Mucosa of rectum (tissue), 2 donors: Measurements from ENCODE around the gene NRXN2.

Source experiments
- H3K27ac ChIP-seq, 2 donors: one replicate each; pipeline ENCODE4 v1.7.0; 2013; ENCODE audit warnings: inconsistent platforms in 2 of 2, low read depth in 2 of 2, low read length in 2 of 2
- H3K27me3 ChIP-seq, 2 donors: one replicate each; pipeline ENCODE4 v1.7.0; 2013; ENCODE audit warnings: low read length in 2 of 2; ENCODE audit not compliant: control insufficient read depth in 2 of 2, insufficient read depth in 2 of 2
- H3K36me3 ChIP-seq, 2 donors: one replicate each; pipeline ENCODE4 v1.7.0; 2013; ENCODE audit warnings: low read length in 2 of 2; ENCODE audit not compliant: control insufficient read depth in 2 of 2, insufficient read depth in 2 of 2
- H3K4me1 ChIP-seq, 2 donors: one replicate each; pipeline ENCODE4 v1.7.0; 2013; ENCODE audit warnings: low read length in 2 of 2, mild to moderate bottlenecking in 1 of 2; ENCODE audit not compliant: control insufficient read depth in 2 of 2, insufficient read depth in 2 of 2
- H3K4me3 ChIP-seq, 2 donors: one replicate each; pipeline ENCODE4 v1.7.0; 2013; ENCODE audit warnings: low read length in 2 of 2
- H3K9ac ChIP-seq, 2 donors: one replicate each; pipeline ENCODE4 v1.7.0; 2013; ENCODE audit warnings: low read length in 2 of 2, low read depth in 1 of 2, mild to moderate bottlenecking in 1 of 2
- H3K9me3 ChIP-seq, 2 donors: one replicate each; pipeline ENCODE4 v1.7.0; 2013; ENCODE audit warnings: low read length in 2 of 2; ENCODE audit not compliant: control insufficient read depth in 2 of 2
- donor health status: healthy.
- donor health status: Normal muscosa, but diverticular disease.

NRXN2 gene

GRCh38 chr11:64752175-64752970, 29.4 kb upstream of the NRXN2 start:
- H3K4me3 ChIP-seq = no peak overlapping the region
- no peaks in the 10 kb centered on the region for H3K36me3 ChIP-seq
- no peaks in the 10 kb centered on the region for H3K9me3 ChIP-seq
- H3K9ac ChIP-seq = no peak overlapping the region
- no peak overlapping the region for H3K27ac ChIP-seq
- H3K4me1 ChIP-seq = no peaks in the 10 kb centered on the region
- H3K27me3 ChIP-seq = no peaks in the 10 kb centered on the region

GRCh38 chr11:64751580-64751979, 28.6 kb upstream of the NRXN2 start:
- Histone ChIP-seq H3K27ac (no peak overlapping the region), H3K4me1 (no peaks in the 10 kb centered on the region), H3K4me3 (no peak overlapping the region), H3K9me3 (no peaks in the 10 kb centered on the region), H3K27me3 (no peaks in the 10 kb centered on the region), H3K36me3 (no peaks in the 10 kb centered on the region), H3K9ac (no peak overlapping the region)

GRCh38 chr11:64751136-64751535, 28.1 kb upstream of the NRXN2 start:
- Histone ChIP-seq H3K4me1 (no peaks in the 10 kb centered on the region), H3K9me3 (no peaks in the 10 kb centered on the region), H3K36me3 (no peaks in the 10 kb centered on the region), H3K4me3 (no peak overlapping the region), H3K9ac (no peak overlapping the region), H3K27me3 (no peaks in the 10 kb centered on the region), H3K27ac (no peak overlapping the region)

GRCh38 chr11:64750361-64751054, 27.5 kb upstream of the NRXN2 start:
- H3K9ac ChIP-seq = no peak overlapping the region
- peaks cover 0 to 4% of the 10 kb centered on the region in 2 donors for H3K27me3 ChIP-seq
- no peak overlapping the region for H3K27ac ChIP-seq
- no peak overlapping the region for H3K4me3 ChIP-seq
- no peaks in the 10 kb centered on the region for H3K4me1 ChIP-seq
- no peaks in the 10 kb centered on the region for H3K9me3 ChIP-seq
- H3K36me3 ChIP-seq = no peaks in the 10 kb centered on the region

DNA sequence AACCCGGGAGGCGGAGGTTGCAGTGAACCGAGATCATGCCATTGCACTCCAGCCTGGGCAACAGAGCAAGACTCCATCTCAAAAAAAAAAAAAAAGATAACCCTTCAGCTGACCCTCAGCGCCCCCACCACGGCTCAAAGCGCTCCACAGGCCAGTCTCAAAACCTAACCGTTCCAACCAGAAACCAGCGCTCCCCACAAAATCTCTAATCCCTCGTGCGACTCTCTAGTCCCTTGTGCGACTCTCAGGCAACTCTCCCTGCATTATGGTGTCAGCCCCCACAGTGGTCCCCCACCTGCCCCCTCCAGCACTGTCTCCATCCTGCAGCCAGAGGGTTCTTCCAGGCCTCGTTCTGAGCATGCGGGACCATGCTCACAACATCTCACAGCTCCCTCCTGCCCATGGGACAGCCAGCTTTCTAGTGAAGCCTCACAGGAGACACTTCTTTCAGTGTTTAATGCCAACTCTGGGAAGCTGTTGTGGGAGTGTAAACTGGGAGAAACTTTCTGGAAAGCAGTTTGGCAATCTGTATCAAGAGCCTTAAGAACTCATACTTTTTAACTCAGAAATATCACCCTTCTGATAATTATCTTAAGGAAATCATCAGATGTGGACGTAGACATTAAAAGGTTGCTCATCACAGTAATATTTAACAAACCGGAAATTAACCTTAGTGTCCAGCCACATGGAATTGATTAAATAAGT, 25.1 kb upstream of the NRXN2 start:
- Histone ChIP-seq H3K27ac (no peak overlapping the region), H3K27me3 (peaks cover 6 to 21% of the 10 kb centered on the region in 2 donors), H3K4me3 (no peak overlapping the region), H3K4me1 (peaks cover 9 to 12% of the 10 kb centered on the region in 2 donors), H3K9me3 (no peaks in the 10 kb centered on the region), H3K9ac (no peak overlapping the region), H3K36me3 (no peaks in the 10 kb centered on the region)

DNA sequence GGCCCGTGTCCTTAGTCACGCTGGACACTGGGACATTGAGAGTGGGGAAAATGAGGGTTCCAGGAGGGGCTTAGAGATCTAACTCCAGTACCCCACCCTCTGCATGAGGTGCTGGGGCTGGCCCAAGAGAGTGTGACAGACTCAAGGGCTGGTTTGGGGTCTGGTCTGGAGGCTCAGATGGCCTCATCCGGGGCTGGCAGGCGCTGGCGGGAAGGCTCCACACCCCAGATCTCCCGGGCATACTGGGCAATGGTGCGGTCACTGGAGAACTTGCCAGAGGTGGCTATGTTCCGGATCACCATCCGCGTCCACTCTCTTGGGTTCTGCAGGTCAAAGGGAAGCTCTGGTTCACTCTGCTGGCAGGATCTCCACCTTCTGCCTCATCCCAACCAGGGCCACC, 23.5 kb upstream of the NRXN2 start:
- Histone ChIP-seq H3K4me1 (peaks cover 16 to 21% of the 10 kb centered on the region in 2 donors), H3K9me3 (no peaks in the 10 kb centered on the region), H3K27ac (peak overlapping the region in 1 of 2 donors; percentile 85), H3K9ac (no peak overlapping the region), H3K36me3 (no peaks in the 10 kb centered on the region), H3K4me3 (no peak overlapping the region), H3K27me3 (peaks cover 6 to 34% of the 10 kb centered on the region in 2 donors)

DNA sequence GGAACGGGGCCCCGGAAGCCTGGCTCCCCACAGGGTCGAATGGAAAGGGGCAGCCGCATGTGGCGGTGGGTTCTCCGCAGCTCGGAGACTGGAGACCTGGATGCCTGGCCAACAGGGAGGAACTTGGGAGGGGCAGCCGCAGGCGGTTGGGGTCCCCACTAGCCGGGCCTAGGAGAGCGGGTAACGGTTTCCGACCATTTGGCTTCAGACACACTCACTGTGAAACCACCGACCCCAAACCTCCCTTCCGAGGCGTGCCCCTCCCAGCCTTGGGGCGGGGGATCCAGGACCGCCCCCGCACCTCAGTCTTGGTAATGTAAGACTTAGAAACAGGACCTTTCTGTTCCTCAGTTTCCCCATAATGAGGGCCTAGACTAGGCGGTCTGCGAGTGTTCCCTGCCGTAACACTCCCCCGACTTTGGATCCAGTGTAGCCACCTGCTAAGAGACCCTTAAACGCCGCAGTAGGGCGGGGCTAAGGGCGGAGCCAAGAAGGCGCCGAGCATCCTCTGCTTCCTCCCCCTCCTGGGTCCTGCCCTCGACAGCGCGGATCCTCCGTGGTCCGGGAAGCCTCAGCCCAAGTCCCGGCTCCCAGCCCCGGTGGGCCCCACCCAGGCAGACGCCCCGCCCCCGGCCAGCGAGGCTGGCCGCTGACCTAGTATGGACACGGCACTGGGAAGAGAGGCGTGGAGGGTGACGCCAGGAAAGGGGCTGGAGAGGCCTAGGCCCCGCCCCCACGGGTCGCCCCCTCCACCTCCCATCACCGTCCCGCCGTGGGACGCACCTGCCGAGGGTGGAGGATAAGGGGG, 22.7 kb upstream of the NRXN2 start:
- H3K4me3 ChIP-seq = peak overlapping the region; percentile 57 to 72
- H3K27me3 ChIP-seq = peaks cover 8 to 38% of the 10 kb centered on the region in 2 donors
- no peaks in the 10 kb centered on the region for H3K36me3 ChIP-seq
- no peaks in the 10 kb centered on the region for H3K9me3 ChIP-seq
- peak overlapping the region; percentile 55 to 85 for H3K27ac ChIP-seq
- H3K4me1 ChIP-seq = peaks cover 16 to 21% of the 10 kb centered on the region in 2 donors
- peak overlapping the region; percentile 55 to 65 for H3K9ac ChIP-seq

DNA sequence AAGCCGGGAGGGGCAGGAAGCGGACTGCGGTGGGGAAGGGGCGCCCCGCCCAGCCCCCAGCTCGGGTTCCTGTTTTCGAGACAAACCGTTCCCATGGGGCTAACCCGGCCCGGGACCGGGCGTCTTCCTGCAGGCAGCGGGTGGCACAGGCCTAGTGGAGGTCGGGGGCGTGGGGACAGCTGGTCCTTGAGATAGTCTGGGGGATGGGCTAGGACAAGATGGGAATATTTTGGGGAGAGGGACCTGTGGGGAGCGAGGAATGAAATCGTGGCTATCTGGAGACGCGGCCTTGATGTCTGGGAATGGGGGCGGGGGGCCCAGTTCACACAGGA, 22.2 kb upstream of the NRXN2 start:
- Histone ChIP-seq H3K36me3 (no peaks in the 10 kb centered on the region), H3K9me3 (no peaks in the 10 kb centered on the region), H3K27ac (peak overlapping the region; percentile 55 to 85), H3K4me3 (peak overlapping the region; percentile 57 to 72), H3K4me1 (peaks cover 16 to 21% of the 10 kb centered on the region in 2 donors), H3K9ac (peak overlapping the region; percentile 55 to 65), H3K27me3 (peaks cover 9 to 43% of the 10 kb centered on the region in 2 donors)

- Histone ChIP-seq H3K4me3 (peak overlapping the region; percentile 57 to 64), H3K27me3 (peaks cover 12 to 45% of the 10 kb centered on the region in 2 donors), H3K4me1 (peaks cover 16 to 21% of the 10 kb centered on the region in 2 donors), H3K9ac (peak overlapping the region in 1 of 2 donors; percentile 47), H3K36me3 (no peaks in the 10 kb centered on the region), H3K9me3 (no peaks in the 10 kb centered on the region), H3K27ac (peak overlapping the region; percentile 55 to 85)
Measured at GRCh38 chr11:64744544-64745188, 21.7 kb upstream of the NRXN2 start.
